Measurements from ENCODE around the gene PLVAP.

DNA sequence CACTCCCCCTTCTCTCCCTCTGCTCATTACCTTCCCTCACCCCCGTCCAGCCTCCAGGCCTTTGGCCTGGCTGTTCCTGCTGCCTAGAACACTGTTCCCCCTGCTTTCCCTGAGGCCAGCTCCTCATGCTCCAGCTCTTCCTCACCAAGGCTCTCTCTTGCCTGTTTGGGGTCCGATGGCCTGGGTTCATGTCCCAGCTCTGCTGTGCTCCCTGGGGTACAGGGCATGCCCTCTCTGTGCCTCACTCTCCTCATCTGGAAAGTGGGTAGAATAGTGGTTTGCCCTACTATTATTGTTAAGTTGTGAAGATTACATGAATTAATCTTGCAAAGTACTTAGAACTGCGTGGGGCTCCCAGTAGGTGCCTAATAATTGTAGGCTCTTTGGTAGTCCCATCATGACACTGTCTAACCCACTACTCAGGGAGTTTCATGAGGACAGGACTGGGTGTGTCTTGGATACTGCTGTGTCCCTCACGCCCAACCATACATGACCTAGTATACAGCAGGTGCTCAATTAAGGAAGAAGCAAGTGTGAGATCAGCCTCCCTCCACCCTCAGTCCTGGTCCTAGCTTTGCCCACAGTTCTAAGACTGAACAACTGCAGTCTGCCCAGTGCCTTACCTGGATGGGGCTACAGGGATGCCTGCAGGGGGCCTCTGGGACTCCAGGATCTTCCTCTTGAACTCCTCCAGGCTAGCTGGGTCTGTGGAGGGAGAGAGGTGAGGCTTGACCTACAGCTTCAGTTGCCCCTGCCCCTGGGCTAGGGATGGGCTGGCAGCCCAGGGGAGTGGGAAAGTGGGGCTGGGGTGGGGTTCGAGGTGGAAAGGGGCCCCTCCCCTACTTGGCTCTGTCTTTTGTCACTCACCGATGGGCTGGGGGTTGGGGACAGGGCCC lies 17.0 kb downstream of the PLVAP start:
- no peak for TF ChIP-seq GATA2 (IDR thresholded peaks at IDR 0.05; ENCODE audit: low read depth, low read length)
- no peak for TF ChIP-seq GATA3 (IDR thresholded peaks at IDR 0.05; ENCODE audit: low read depth, low read length)
